Ectodermal cell (in vitro differentiated cells): Measurements from ENCODE around the gene RNF113B.
A peak's percentile ranks its signal among the peaks of the same experiment; 100 is the strongest.

Source experiments
- H3K27ac ChIP-seq: 2 replicates; pipeline ENCODE4 v1.7.0; 2013; ENCODE audit warnings: mild to moderate bottlenecking, low read depth, low read length; ENCODE audit not compliant: insufficient read depth, poor library complexity, severe bottlenecking
- H3K27me3 ChIP-seq: 2 replicates; pipeline ENCODE4 v1.7.0; 2013; ENCODE audit warnings: mild to moderate bottlenecking, low read length; ENCODE audit not compliant: insufficient read depth, control insufficient read depth, poor library complexity, severe bottlenecking
- H3K36me3 ChIP-seq: one replicate; pipeline ENCODE4 v1.7.0; 2013; ENCODE audit warnings: low read length; ENCODE audit not compliant: control insufficient read depth, insufficient read depth
- H3K4me1 ChIP-seq: one replicate; pipeline ENCODE4 v1.7.0; 2013; ENCODE audit warnings: low read length; ENCODE audit not compliant: control insufficient read depth, insufficient read depth
- H3K4me3 ChIP-seq: 2 replicates; pipeline ENCODE4 v1.7.0; 2013; ENCODE audit warnings: low read depth, low read length, control low read depth; ENCODE audit not compliant: insufficient read depth
- H3K9me3 ChIP-seq: 2 replicates; pipeline ENCODE4 v1.7.0; 2013; ENCODE audit warnings: mild to moderate bottlenecking, low read length, moderate library complexity; ENCODE audit not compliant: control insufficient read depth
- WGBS, 2 experiments: methylation state at CpG; one replicate each; pipeline ENCODE4 v1.1.7; 2013; ENCODE audit warnings: missing lambda C conversion rate in 2 of 2; 5-methylcytosine and 5-hydroxymethylcytosine counted together

Gene RNF113B

DNA sequence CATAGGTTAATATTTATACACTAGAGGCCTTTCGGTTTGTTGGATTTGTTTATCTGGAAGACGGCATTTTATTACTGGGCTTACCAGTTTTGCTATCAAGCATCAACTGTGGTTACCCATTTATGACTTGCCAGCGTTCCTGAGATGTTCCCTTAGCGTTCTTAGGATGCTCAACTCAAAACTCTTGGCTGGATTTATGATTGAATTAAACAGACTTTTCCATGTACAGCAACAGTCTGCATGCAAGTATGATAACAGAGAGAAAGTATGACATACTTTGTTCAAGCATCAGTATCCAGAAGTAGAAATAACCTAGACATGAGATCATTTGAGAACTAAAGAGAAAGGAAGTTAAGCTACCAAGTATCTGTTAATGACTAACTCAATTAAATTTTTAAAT, 29.9 kb upstream of the RNF113B start:
- Histone ChIP-seq H3K27me3 (no peaks in the 10 kb centered on the region), H3K27ac (no peak overlapping the region), H3K4me1 (peaks cover 10% of the 10 kb centered on the region), H3K9me3 (no peaks in the 10 kb centered on the region), H3K4me3 (no peak overlapping the region), H3K36me3 (no peaks in the 10 kb centered on the region)
- 95 to 96% methylated on average over 4 of the region's 4 CpGs for WGBS, 2 experiments

DNA sequence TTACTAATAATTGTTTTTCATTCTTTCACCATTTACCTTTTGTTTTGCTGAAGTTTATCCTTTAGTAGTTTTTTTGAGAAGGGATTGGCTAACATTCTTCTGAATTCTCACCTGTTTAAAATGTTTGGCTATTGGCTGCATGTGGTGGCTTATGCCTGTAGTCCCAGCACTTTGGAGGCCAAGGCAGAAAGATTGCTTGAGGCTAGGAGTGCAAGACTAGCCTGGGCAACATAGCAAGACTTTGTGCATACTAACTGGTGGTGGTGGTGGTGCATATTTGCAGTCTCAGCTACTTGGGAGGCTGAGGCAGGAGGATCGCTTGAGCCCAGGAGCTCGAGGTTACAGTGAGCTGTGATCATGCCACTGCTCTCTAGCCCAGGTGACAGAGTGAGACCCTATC, 27.5 kb upstream of the RNF113B start:
- H3K27me3 ChIP-seq, result no peaks in the 10 kb centered on the region

DNA sequence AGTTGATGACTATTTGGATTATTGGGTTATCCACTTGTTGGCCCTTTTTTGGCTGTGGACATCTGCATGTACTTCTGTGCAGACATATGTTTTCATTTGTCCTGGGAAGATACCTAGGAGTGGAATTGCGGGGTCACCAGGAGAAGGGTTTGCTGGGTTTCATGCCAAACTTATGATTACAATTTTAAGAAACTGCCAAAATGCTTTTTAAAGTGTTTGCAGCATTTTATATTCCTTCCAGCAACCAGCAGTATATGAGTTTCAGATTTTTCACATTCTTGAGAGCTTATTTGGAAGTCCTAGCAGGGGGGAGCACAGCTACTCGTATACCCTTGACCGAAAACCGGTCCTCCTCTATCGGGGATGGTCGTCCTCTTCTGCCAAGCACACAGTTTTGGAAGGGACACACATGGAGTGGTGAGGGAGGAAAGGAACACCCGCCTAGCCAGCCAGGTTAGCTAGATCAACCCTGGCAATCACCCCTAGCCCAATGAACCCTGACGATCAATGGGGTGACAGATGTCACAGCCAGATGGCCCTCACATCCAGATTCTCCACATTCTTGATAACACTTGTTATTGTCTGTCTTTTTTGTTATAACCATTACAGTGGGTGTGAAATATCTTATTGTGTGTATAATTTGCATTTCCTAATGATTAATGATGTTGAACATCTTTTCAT, 26.7 kb upstream of the RNF113B start:
- Histone ChIP-seq H3K4me3 (no peak overlapping the region), H3K9me3 (no peaks in the 10 kb centered on the region), H3K4me1 (peaks cover 13% of the 10 kb centered on the region), H3K27me3 (no peaks in the 10 kb centered on the region), H3K27ac (no peak overlapping the region), H3K36me3 (no peaks in the 10 kb centered on the region)
- WGBS, 2 experiments, result 93 to 97% methylated on average over 8 of the region's 8 CpGs

More for the DNA sequence above, 27.5 kb upstream of the RNF113B start:
- no peaks in the 10 kb centered on the region for H3K9me3 ChIP-seq
- no peaks in the 10 kb centered on the region for H3K36me3 ChIP-seq
- no peak overlapping the region for H3K4me3 ChIP-seq
- WGBS, 2 experiments, result 83 to 100% methylated on average over 2 of the region's 2 CpGs
- H3K27ac ChIP-seq, result no peak overlapping the region
- H3K4me1 ChIP-seq, result peaks cover 13% of the 10 kb centered on the region

DNA sequence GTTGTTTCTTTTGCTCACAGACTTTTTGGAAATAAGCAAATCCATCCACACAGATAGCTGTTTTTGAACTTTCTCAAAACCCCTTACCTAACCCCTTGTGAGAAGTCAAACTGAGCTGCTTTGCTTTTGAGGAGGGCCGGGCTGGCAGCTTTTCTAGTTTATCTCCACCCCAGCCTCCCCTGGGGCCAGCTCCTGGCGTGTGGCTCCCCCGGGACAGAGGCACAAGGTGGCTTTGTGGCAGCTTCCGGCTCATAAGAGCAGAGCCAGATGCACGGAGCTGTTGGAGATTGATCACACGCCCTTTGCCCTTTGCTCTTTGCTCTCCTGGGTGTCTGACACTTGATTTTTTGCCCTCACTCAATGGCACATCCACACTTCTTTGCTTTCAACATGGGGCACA, 24.9 kb upstream of the RNF113B start:
- Histone ChIP-seq H3K27ac (peak overlapping the region; percentile 4), H3K9me3 (no peaks in the 10 kb centered on the region), H3K36me3 (no peaks in the 10 kb centered on the region), H3K4me1 (peaks cover 7% of the 10 kb centered on the region), H3K27me3 (no peaks in the 10 kb centered on the region), H3K4me3 (no peak overlapping the region)
- 31 to 35% methylated on average over 6 of the region's 6 CpGs for WGBS, 2 experiments

DNA sequence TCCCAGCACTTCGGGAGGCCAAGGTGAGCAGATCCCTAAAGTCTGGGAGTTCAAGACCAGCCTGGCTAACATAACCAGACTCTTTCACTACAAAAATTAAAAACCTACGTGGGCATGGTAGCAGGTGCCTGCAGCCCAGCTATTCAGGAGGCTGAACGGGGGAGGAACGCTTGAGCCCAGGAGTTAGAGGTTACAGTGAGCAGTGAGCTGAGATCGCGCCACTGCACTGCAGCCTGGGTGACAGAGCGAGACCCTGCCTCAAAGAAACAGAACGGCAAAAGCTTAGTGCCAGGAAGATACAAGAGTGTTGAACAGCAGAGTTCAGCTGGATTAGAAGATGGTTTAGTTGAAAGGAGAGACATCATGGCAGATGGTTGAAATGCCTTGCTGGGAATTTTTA, 24.1 kb upstream of the RNF113B start:
- Histone ChIP-seq H3K4me3 (no peak overlapping the region), H3K27ac (no peak overlapping the region), H3K4me1 (peaks cover 6% of the 10 kb centered on the region), H3K27me3 (no peaks in the 10 kb centered on the region), H3K36me3 (no peaks in the 10 kb centered on the region), H3K9me3 (no peaks in the 10 kb centered on the region)
- WGBS, 2 experiments, result 79 to 84% methylated on average over 8 of the region's 8 CpGs

DNA sequence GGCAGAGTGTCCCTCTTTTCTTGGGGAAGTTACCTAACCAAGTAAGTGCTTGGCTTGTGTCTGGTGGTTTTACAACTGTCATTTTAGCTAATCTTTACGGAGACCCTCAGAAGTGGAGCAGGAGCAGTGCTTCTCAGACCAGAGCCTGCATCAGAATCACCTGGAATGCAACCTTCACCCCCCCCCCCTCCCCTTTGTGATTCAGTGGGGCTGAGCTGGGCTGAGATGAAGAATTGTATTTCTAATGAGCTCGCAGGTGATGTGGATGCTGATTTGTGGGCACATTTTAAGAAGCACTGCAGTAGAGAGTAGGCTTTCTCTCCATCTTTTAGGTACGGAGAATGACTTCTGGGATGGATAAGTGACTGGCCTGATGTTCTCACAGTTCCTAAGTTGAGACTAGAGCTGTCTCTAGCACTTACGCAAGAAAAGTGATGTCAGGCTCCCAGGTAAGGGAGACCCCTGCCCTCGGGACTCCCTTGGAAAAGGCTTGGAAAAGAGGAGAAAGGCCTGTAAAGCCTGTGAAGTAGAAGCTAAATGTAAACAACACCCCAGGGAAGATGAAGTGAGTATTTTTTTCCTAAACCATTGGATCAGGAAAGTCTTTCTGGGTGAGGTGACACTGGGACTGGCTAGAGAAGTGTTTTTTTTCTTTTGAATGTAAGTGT, 23.3 kb upstream of the RNF113B start:
- peaks cover 6% of the 10 kb centered on the region for H3K4me1 ChIP-seq
- no peak overlapping the region for H3K27ac ChIP-seq
- H3K9me3 ChIP-seq, result no peaks in the 10 kb centered on the region
- no peak overlapping the region for H3K4me3 ChIP-seq
- H3K36me3 ChIP-seq, result no peaks in the 10 kb centered on the region
- no peaks in the 10 kb centered on the region for H3K27me3 ChIP-seq
- WGBS, 2 experiments, result 40 to 44% methylated on average over 5 of the region's 5 CpGs

DNA sequence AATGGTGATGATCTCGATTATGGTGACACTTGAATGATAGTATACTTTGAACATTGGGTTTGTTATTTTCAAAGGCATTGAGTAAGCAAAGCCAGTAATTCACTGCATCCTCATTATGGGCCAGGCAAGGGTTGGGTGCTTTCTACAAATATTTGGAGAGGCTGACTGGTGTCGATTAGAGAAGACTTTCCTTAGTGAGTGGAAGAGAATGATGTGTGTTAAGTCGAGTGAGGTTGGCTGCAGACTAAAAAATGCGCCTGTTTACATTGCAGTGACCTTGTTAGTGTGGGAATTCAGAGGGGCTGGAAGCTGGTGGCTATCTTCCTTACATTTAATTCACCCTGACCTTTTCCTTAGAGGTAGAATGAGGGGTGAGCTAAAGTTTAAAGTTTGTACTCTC, 22.4 kb upstream of the RNF113B start:
- peaks cover 6% of the 10 kb centered on the region for H3K4me1 ChIP-seq

DNA sequence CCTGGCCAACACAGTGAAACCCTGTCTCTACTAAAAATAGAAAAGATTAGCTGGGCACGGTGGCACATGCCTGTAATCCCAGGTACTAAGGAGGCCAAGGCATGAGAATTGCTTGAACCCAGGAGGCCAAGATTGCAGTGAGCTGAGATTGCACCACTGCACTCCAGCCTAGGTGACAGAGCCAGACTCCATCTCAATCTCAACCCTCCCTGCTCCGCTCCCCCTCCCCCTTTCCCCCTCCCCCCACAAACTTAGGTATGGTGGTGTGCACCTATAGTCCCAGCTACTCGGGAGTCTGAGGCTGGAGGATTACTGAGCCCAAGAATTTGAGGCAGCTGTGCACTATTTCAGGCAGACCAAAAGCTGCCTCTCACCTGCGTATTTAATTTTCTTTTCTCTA, 21.6 kb upstream of the RNF113B start:
- H3K4me3 ChIP-seq, result no peak overlapping the region
- peaks cover 6% of the 10 kb centered on the region for H3K4me1 ChIP-seq
- H3K27ac ChIP-seq, result no peak overlapping the region
- H3K27me3 ChIP-seq, result no peaks in the 10 kb centered on the region
- no peaks in the 10 kb centered on the region for H3K36me3 ChIP-seq
- no peaks in the 10 kb centered on the region for H3K9me3 ChIP-seq
- 78 to 90% methylated on average over 3 of the region's 4 CpGs for WGBS, 2 experiments

More for the DNA sequence above, 22.4 kb upstream of the RNF113B start:
- H3K27me3 ChIP-seq, result no peaks in the 10 kb centered on the region
- H3K9me3 ChIP-seq, result no peaks in the 10 kb centered on the region
- H3K27ac ChIP-seq, result no peak overlapping the region
- 49 to 51% methylated on average over 4 of the region's 4 CpGs for WGBS, 2 experiments
- H3K4me3 ChIP-seq, result no peak overlapping the region
- H3K36me3 ChIP-seq, result no peaks in the 10 kb centered on the region

DNA sequence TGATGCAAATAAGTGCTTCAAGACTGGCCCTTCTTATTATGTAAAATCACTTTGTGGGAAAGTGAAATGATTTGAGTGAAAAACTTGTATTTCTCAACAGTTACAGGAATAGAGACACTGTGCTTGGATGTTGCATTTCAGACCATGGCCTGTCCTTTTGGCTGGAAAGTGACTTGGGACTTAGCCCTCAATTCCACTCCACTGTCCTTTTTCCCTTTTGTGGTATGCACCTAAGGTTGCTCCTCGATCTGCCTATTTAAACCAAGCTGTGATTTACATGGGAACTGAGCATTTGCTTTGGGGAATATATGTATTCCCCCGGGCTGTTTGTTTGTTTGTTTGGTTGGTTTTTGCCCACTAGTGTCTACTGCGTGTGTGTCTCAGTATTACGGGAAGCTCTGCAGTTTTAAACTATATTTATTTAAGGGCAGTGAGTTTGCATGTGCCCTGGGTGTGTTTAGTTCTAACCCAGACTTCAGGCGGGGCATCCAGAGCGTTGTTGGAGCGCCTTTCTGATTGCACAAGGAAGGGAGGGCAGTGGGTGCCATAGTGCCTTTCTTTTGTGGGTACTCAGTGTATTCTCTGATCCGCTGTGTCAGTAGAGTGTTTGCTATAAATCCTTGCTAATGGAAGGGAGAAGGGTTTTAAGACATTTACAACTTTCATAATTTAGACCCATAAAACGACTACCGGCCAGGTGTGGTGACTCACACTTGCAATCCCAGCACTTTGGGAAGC, 18.2 kb upstream of the RNF113B start:
- Histone ChIP-seq H3K36me3 (no peaks in the 10 kb centered on the region), H3K4me1 (no peaks in the 10 kb centered on the region), H3K9me3 (no peaks in the 10 kb centered on the region), H3K27me3 (no peaks in the 10 kb centered on the region), H3K27ac (no peak overlapping the region), H3K4me3 (no peak overlapping the region)
- WGBS, 2 experiments, result 85 to 86% methylated on average over 10 of the region's 10 CpGs

DNA sequence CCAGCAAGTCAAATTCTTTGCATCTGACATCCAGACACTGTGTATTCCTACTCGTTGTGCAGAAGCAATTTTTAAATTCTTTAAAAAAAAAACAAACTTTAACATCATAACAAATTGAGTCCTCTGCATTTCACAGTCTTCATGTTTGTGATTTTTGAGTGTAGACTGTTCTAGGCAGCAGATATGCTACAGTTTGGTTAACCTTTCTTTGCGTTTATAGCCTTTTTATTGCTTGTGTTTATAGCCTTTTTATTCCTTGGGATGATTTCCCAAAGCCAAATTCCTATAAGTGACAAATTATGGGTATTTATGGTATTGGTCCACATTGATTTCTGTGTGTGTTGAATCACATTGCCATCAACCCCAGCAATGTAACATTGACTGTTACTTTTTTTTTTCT, 14.9 kb upstream of the RNF113B start:
- H3K36me3 ChIP-seq, result no peaks in the 10 kb centered on the region
- WGBS, 2 experiments, result 77 to 78% methylated on average over 2 of the region's 2 CpGs

More for the DNA sequence above, 14.9 kb upstream of the RNF113B start:
- Histone ChIP-seq H3K27me3 (no peaks in the 10 kb centered on the region), H3K27ac (no peak overlapping the region), H3K4me1 (no peaks in the 10 kb centered on the region), H3K9me3 (no peaks in the 10 kb centered on the region), H3K4me3 (no peak overlapping the region)
